ENCODE results near the gene OSBPL8.

OSBPL8 gene

DNA sequence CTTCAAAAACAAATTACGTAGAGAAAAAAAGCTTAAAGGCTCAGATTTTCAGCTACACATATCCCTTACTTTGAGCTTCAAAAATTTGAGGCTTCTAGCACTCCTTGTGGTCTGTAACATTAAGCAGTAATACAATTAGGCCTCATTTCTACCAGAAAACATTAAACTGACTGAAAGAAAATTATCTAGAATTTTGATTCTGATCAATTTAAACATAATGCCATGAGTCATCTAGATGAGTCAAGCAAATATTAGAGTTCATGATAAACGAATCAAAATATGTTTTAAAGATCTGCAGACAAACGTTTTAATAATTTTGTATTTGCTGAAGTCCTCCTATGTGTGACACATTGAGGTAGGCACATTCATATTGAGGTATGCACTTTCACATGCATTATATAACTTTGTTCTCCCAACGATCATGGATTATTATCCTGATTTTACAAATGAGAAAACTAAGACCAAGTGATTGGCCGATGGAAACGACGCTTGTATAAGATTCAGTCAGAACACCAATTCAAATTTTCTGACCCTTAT lies 4.3 kb downstream of the OSBPL8 start:
- no peak for DNase-seq (ENCODE audit: low read depth in 2 of 2)

DNA sequence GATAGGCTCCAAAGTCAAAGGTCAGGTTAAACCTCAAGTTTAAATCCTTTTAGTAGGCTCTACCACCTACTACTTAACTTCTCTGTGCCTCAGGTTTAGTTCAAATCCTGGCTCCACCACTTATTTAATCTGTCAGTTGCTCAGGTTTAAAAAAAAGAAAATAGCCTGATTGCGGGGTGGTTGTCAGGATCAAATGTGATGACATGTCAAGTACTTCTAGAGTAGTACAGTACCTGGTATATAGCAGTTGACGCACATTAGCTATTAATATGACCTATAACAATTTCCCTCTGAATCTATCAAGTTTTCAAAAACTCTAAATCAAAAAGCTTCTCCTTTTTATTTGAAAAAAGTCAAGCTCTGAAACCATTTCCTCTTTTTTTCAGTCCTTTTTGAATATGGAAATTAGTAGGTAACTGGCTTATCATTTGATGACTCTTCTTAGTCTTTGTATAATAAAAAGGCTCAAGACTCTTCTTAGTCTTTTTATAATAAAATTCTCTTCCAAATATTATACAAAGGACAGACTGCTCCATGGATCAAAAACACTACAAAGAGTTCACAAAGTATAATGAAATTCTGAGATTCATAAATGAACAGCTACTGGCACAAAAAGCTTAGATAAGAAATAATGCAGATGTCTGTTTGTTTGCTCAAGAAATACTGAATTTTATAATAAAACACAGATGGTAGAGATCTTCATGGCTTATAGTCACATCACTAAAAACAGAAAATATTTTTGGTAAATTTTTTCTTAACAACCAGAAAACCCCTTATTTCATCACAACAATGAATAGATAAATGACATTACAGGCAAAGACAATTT lies 5.0 kb downstream of the OSBPL8 start:
- DNase-seq (ENCODE audit: low read depth in 2 of 2), result no peak

- no peak for DNase-seq (ENCODE audit: low read depth in 2 of 2)
These were observed 7.1 kb downstream of the OSBPL8 start for GRCh38 chr12:76552343-76552938.

DNA sequence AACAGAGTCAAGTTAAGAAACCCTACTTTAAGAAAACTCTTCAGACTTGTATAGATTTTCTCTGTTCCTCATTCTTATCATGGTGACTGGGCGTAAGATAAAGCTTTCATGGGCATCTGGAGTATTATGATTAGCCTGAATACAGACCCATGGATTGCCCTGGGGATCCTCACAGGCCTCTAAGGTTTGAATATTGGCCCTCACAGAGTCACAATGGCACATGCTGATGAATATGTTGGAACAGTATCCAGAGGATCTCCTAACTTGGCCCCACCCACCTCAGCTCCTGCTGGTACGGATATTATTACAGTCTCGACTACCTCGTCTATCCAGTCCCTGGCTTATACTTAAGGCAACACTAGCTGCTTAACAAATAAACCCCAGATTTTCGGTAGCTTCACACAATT lies 8.1 kb downstream of the OSBPL8 start:
- DNase-seq (ENCODE audit: low read depth in 2 of 2), result no peak

DNA sequence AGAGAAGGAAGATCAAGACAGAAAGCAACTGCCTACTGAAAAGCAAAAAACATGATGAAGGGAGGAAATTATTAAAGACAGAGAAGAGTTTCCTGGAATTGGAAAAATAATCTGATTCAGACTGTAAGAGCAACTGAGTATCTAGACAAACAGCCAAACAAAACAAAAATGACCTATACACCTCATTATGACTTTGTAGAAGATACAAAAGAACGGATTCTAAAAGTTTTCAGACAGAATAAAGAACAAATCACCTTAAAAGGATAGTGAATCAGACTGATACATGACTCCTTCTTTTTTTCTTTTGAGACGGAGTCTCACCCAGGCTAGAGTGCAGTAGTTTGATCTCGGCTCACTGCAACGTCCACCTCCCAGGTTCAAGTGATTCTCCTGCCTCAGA lies 10.4 kb downstream of the OSBPL8 start:
- DNase-seq (ENCODE audit: low read depth in 2 of 2), result no peak

GRCh38 chr12:76548222-76548837 lies 11.2 kb downstream of the OSBPL8 start:
- DNase-seq (ENCODE audit: low read depth in 2 of 2), result no peak

- no peak for DNase-seq (ENCODE audit: low read depth in 2 of 2)
These were observed 12.0 kb downstream of the OSBPL8 start for GRCh38 chr12:76547526-76547925.

- DNase-seq (ENCODE audit: low read depth in 2 of 2), result no peak
These were observed 12.7 kb downstream of the OSBPL8 start for GRCh38 chr12:76546889-76547288.

DNA sequence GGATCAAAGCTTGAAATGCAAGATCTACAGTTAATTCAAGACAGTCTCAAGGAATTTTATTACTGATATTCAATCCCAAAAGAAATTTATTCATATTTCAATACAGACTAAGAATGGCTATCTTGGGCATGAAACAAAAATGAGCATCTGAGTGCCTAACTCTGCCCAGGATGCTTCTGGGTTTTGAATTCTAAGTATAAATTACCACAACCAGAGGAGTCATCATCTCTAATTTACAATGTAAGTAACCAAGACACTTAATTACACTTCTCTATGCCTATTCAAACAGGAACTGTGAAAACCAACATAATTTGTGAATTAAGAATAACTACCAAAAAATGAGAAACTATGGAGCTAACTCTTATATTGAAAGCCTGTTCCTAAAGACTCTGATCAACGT lies 14.1 kb downstream of the OSBPL8 start:
- no peak for DNase-seq (ENCODE audit: low read depth in 2 of 2)

GRCh38 chr12:76544601-76545261 lies 14.8 kb downstream of the OSBPL8 start:
- DNase-seq (ENCODE audit: low read depth in 2 of 2), result no peak

- DNase-seq (ENCODE audit: low read depth in 2 of 2), result no peak
These were observed 15.7 kb downstream of the OSBPL8 start for GRCh38 chr12:76543813-76544347.

DNA sequence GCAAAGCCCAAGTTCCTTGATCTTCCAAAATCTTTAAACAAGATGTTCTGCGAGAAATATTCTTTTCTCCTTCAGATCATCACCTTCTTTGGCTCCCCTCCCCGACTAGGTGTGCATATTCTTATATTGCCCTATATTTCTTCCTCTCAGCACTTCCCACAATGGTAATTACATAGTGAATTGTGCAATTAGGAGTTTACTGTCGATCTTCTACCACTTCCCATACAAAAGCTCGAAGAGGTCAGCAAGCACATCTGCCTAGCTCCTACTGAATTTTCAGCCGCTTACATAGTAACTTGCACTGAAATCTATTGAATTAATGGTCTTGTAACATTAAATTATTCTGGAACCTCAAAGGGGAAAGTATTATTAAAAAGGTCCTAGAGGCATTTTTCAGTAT lies 16.7 kb downstream of the OSBPL8 start:
- DNase-seq (ENCODE audit: low read depth in 2 of 2), result no peak

DNA sequence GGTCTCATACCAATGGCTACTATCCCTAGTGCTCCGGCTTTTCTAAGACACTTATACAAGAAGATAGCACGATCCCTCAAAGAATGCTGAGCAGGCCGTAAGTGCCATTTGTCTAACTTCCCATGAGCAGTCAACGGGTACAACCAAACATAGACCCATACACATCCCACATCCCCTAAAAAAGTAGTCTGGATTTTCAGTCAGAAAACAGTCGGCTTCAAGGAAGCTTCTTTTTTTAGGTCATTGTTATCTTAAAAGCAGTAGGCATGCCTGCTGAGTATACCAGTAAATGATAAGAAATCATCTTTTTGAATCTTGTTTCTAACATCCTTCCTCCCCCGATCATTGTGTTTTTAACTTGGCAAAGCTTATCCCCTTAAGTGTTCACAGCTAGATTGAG lies 19.8 kb downstream of the OSBPL8 start:
- no peak for DNase-seq (ENCODE audit: low read depth in 2 of 2)

DNA sequence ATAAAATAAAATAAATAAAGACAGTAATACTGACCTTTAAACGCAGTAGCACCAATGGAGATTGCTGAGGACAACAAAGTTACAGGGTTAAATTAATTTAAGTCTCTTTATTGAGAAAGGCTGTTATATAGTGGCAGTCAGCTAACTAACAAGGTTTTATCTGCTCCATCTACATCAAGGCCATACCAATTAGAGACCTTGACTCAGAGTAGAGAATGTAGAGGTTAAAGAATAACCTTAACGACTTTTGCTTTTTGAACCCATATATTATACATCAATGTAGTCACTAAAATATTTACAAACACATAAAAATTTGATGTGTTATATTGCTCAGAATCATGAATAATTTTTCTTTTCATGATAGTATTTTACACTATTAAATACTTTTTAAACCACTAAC lies 21.6 kb downstream of the OSBPL8 start:
- DNase-seq (ENCODE audit: low read depth in 2 of 2), result no peak

DNA sequence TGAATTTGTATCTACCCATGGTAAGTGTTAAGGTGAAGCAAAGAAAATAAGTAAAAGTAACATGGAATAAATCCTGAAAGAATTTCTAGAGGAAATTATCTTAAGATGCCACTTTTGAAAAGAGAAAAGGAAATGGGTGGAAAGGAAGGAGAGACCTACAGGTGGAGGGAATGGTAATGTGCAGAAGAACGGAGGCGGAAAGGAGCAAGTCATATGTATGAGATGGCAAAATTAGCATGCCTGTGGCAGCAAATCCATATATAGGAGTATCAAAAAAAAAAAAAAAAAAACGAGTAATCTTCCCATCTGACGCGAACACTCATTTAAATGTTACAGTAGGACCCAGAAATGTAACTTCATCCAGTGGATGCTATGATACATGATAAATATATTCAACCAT lies 23.0 kb downstream of the OSBPL8 start:
- DNase-seq (ENCODE audit: low read depth in 2 of 2), result no peak

- DNase-seq (ENCODE audit: low read depth in 2 of 2), result no peak
These were observed 24.4 kb downstream of the OSBPL8 start for GRCh38 chr12:76535170-76535569.

DNA sequence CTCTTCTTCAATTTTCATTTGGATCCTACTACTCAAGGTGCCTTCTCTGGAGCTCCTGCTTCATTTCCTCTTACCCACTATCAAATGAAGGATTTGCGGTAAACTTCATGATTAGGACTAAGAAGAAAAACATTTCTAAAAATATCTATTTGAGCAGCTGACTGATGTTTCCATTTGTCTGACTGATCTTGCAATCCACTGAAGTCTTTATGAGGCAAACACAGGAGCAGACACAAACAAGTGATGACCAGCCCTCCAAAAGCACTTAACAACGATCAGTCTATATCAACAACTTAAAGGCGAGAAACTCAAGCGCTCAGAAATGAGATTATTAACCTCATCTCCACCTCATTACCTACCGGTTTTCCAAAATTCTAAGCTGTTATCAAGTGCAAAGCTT lies 26.2 kb downstream of the OSBPL8 start:
- DNase-seq (ENCODE audit: low read depth in 2 of 2), result no peak

GRCh38 chr12:76532520-76532919 lies 27.1 kb downstream of the OSBPL8 start:
- no peak for DNase-seq (ENCODE audit: low read depth in 2 of 2)

DNA sequence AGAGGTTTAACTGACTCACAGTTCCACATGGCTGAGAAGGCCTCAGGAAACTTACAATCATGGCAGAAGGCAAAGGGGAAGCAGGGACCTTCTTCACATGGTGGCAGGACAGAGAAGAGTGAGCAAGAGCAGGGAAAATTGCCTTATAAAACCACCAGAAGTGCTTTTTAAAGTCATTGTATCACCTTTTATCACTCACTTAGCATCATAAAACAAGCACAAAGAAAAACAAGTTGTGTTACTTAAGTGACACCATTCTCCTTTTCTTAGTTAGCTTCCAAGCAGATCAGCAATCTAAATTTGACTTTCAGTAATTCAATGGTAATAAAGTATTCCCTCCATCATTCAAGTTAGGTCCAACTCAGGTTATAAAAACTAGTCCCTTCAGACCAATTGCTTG lies 28.5 kb downstream of the OSBPL8 start:
- DNase-seq (ENCODE audit: low read depth in 2 of 2), result no peak

DNA sequence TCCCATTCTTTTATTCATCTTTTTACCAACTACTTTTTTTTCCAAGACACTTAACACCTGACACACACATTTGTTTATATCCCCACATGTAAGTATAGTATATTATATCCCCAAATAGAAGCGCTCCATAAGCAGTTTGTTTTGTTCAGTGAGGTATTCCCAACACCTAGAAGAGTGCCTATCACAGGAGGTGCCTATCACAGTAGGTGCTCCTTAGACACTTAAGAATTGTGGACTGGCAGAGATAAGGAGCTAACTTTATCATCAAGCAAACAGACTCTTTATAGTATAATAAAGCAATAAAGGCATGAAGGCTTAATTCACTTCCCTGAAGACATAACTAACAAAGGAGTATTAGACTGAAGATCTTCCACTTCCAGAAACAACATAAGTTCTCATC lies 29.1 kb downstream of the OSBPL8 start:
- no peak for DNase-seq (ENCODE audit: low read depth in 2 of 2)

DNA sequence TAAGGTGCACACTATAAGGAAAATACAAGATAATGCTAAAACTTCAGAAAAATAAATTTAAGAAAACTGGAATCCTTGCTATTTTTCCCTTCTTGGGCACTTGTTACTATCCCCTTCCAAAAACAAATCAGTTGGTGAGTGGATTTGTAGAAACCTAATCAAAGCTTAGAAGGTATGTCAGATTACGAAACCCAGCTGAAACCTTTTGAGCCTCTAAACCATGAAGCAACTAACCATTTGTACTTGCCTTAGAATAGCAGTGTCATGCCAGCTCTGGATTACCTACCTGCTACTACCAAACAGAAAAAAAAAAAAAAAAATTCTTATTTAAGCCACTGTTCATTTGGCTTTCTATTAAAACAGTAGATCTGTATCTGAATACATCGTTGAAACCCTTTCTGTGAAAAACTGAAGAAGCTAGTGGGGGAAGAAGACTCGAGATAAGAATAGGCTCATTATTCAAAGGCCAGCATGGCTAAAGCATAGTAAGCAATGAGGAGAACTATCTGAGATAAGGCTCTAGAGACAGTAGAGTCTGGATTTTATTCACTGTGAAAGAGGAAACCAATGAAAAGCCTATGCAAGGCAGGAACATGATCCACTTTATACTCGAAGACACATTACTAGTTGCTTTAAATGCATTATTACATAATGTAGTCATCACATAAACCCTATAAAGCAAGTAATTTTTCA lies 30.2 kb downstream of the OSBPL8 start:
- DNase-seq (ENCODE audit: low read depth in 2 of 2), result no peak

All from fibroblast of skin of left quadriceps (primary cell).